ENCODE data around the gene CFL1.

- TF ChIP-seq CTCF (IDR thresholded peaks at IDR 0.05) (no peak), POLR2AphosphoS5 (IDR thresholded peaks at IDR 0.05; ENCODE audit: insufficient read depth in 1 of 2, low read depth in 1 of 2) (no peak), POLR2A (IDR thresholded peaks at IDR 0.05) (no peak)
These were observed 23.8 kb downstream of the CFL1 start for GRCh38 chr11:65834202-65834601.

Data from vagina (tissue), 2 donors.